ENCODE measurements around the gene PPFIA1. TPM values are rescaled to one million over a fixed set of nuclear protein-coding genes. Genes with fewer than 3 reads are reported as not detected.
"Not testable (repeated sequence)": the region's sequence is repeated elsewhere in the genome, so short reads cannot be mapped to it uniquely, and the experiment has no call there.

The PPFIA1 gene
- total RNA-seq, 2 experiments from 2014 or later = 27.2 to 30.9 TPM

DNA sequence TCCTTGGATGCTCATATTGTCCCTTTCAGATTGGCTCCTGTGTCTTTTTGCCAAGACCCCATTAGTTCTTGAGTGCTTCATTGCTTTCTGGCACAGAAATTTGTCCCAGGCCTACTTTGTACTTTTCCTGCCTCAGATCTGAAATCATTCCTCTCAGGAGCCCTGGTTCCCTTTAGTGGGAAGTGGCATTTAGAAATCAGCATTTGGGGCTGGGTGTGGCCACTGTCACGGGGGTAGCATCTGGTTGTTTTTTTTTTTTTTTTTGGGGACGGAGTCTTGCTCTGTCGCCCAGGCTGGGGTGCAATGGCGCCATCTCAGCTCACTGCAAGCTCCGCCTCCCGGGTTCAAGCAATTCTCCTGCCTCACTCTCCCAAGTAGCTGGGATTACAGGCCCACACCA, 18.2 kb downstream of the PPFIA1 start:
- Mint-ChIP-seq H3K9me3 (no peaks in the 10 kb centered on the region), H3K4me1 (ENCODE audit: low read depth) (peaks cover 8% of the 10 kb centered on the region), H3K27ac (no peak overlapping the region), H3K27me3 (no peaks in the 10 kb centered on the region), H3K36me3 (ENCODE audit: low read depth) (peaks cover 39% of the 10 kb centered on the region), H3K4me3 (no peak overlapping the region)
- ChIA-PET POLR2A (no interaction called here), CTCF (no interaction called here)
- TF ChIP-seq, protein P1, sequence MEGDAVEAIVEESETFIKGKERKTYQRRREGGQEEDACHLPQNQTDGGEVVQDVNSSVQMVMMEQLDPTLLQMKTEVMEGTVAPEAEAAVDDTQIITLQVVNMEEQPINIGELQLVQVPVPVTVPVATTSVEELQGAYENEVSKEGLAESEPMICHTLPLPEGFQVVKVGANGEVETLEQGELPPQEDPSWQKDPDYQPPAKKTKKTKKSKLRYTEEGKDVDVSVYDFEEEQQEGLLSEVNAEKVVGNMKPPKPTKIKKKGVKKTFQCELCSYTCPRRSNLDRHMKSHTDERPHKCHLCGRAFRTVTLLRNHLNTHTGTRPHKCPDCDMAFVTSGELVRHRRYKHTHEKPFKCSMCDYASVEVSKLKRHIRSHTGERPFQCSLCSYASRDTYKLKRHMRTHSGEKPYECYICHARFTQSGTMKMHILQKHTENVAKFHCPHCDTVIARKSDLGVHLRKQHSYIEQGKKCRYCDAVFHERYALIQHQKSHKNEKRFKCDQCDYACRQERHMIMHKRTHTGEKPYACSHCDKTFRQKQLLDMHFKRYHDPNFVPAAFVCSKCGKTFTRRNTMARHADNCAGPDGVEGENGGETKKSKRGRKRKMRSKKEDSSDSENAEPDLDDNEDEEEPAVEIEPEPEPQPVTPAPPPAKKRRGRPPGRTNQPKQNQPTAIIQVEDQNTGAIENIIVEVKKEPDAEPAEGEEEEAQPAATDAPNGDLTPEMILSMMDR (IDR thresholded peaks at IDR 0.05) = no peak
- ATAC-seq (no peak), DNase-seq (no peak)
- intact Hi-C loops (cut with micrococcal nuclease) = no loop called here

- no peaks in the 10 kb centered on the region for H3K27me3 Mint-ChIP-seq
- POLR2A ChIA-PET = interaction anchor here (0.5 kb wide), 1 partner anchor 37 kb away, joined by 3 read pairs; no protein-coding TSS in a partner anchor
- TF ChIP-seq, protein P1 (IDR thresholded peaks at IDR 0.05) = no peak
Observed at GRCh38 chr11:70289582-70289981, 19.1 kb downstream of the PPFIA1 start.

DNA sequence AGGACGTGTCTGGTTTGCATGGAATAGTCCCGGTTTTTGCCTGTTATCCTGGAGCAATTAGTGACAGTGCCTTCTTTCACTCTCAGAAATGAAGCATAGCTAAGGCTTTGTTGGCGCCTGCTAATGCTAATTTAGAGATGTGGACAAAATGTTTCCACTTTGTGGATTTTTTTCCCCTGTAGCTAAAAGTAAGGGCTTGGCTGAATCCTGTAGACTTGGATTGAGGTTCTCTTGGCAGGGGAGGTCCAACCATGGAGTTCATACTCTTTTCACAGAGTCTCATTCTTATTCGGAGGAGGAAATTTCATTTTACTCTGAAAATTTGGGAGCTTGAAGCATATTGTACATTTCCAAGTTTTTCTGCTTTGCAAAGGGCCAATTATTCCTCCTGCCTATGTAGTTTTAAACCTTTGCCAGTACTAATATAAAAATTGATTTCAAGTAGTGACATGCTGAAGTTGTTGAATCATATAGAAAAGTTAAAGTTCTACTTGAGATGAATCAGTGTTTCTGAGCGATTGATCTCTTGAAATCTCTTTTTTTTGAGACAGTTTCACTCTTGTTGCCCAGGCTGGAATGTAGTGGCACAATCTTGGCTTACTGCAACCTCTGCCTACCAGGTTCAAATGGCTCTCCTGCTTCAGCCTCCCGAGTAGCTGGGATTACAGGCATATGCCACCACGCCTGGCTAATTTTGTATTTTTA, 20.0 kb downstream of the PPFIA1 start:
- POLR2A ChIA-PET = no interaction called here
- H3K27me3 Mint-ChIP-seq = no peaks in the 10 kb centered on the region
- CTCF ChIA-PET = no interaction called here
- H3K9me3 Mint-ChIP-seq = no peaks in the 10 kb centered on the region
- no peak for ATAC-seq
- peaks cover 10% of the 10 kb centered on the region for H3K4me1 Mint-ChIP-seq (ENCODE audit: low read depth)
- H3K27ac Mint-ChIP-seq = no peak overlapping the region
- TF ChIP-seq, protein P1 (IDR thresholded peaks at IDR 0.05) = no peak
- peaks cover 32% of the 10 kb centered on the region for H3K36me3 Mint-ChIP-seq (ENCODE audit: low read depth)
- DNase-seq = no peak
- no peak overlapping the region for H3K4me3 Mint-ChIP-seq
- intact Hi-C loops (cut with micrococcal nuclease) = no loop called here

More at GRCh38 chr11:70289582-70289981, 19.1 kb downstream of the PPFIA1 start:
- no peak for ATAC-seq
- CTCF ChIA-PET = no interaction called here
- intact Hi-C loops (cut with micrococcal nuclease) = no loop called here
- DNase-seq = no peak
- peaks cover 10% of the 10 kb centered on the region for H3K4me1 Mint-ChIP-seq (ENCODE audit: low read depth)
- no peak overlapping the region for H3K27ac Mint-ChIP-seq
- peaks cover 37% of the 10 kb centered on the region for H3K36me3 Mint-ChIP-seq (ENCODE audit: low read depth)
- H3K9me3 Mint-ChIP-seq = no peaks in the 10 kb centered on the region
- no peak overlapping the region for H3K4me3 Mint-ChIP-seq

GRCh38 chr11:70292166-70292565, 21.7 kb downstream of the PPFIA1 start:
- Mint-ChIP-seq H3K4me1 (ENCODE audit: low read depth) (peaks cover 11% of the 10 kb centered on the region), H3K4me3 (no peak overlapping the region), H3K27ac (no peak overlapping the region), H3K9me3 (no peaks in the 10 kb centered on the region), H3K27me3 (no peaks in the 10 kb centered on the region), H3K36me3 (ENCODE audit: low read depth) (peaks cover 26% of the 10 kb centered on the region)
- POLR2A ChIA-PET = no interaction called here
- ATAC-seq (no peak), DNase-seq (no peak)
- CTCF ChIA-PET = no interaction called here
- TF ChIP-seq, protein P1 (IDR thresholded peaks at IDR 0.05) = no peak
- intact Hi-C loops (cut with micrococcal nuclease) = no loop called here

- TF ChIP-seq, protein P1 (IDR thresholded peaks at IDR 0.05) = no peak
- no peak overlapping the region for H3K27ac Mint-ChIP-seq
- H3K27me3 Mint-ChIP-seq = no peaks in the 10 kb centered on the region
- intact Hi-C loops (cut with micrococcal nuclease) = no loop called here
- POLR2A ChIA-PET = no interaction called here
- no peak for DNase-seq
- ATAC-seq = no peak
- H3K36me3 Mint-ChIP-seq (ENCODE audit: low read depth) = peaks cover 28% of the 10 kb centered on the region
- CTCF ChIA-PET = no interaction called here
- no peaks in the 10 kb centered on the region for H3K9me3 Mint-ChIP-seq
- peaks cover 15% of the 10 kb centered on the region for H3K4me1 Mint-ChIP-seq (ENCODE audit: low read depth)
- H3K4me3 Mint-ChIP-seq = no peak overlapping the region
Observed at GRCh38 chr11:70292863-70293262, 22.4 kb downstream of the PPFIA1 start.

GRCh38 chr11:70295166-70295565, 24.7 kb downstream of the PPFIA1 start:
- H3K9me3 Mint-ChIP-seq; CTCF ChIA-PET; H3K27me3 Mint-ChIP-seq; H3K27ac Mint-ChIP-seq; ATAC-seq; POLR2A ChIA-PET; intact Hi-C loops (cut with micrococcal nuclease); DNase-seq; H3K4me3 Mint-ChIP-seq: not testable (repeated sequence)
- Mint-ChIP-seq H3K4me1 (ENCODE audit: low read depth) (peaks cover 16% of the 10 kb centered on the region), H3K36me3 (ENCODE audit: low read depth) (peaks cover 29% of the 10 kb centered on the region)

Measured in activated CD8-positive, alpha-beta T cell treated with anti-CD3 and anti-CD28 coated beads for 36 hours (primary cell).